Progenitor cell of endocrine pancreas (in vitro differentiated cells): ENCODE data around the gene ARL6IP4. TPM values are rescaled to one million over a fixed set of nuclear protein-coding genes. Genes with fewer than 3 reads are reported as not detected.

Source experiments
- DNase-seq: peaks from one replicate; pipeline ENCODE4 v3.0.0; 2021; ENCODE audit warnings: low spot score; ENCODE audit not compliant: unreplicated experiment
- H3K27ac Mint-ChIP-seq: 2 replicates; pipeline ENCODE4 v1.8.0; 2021; ENCODE audit warnings: mild to moderate bottlenecking, moderate library complexity, mixed read lengths
- H3K27me3 Mint-ChIP-seq: 2 replicates; pipeline ENCODE4 v1.8.0; 2021; ENCODE audit warnings: mixed read lengths
- H3K36me3 Mint-ChIP-seq: 2 replicates; pipeline ENCODE4 v1.8.0; 2022; ENCODE audit warnings: mixed read lengths; ENCODE audit not compliant: insufficient read depth
- H3K4me1 Mint-ChIP-seq: 2 replicates; pipeline ENCODE4 v1.8.0; 2021; ENCODE audit warnings: low read depth, mixed read lengths
- H3K4me3 Mint-ChIP-seq: 2 replicates; pipeline ENCODE4 v1.8.0; 2021; ENCODE audit warnings: low read depth, mild to moderate bottlenecking, moderate library complexity, mixed read lengths
- H3K9me3 Mint-ChIP-seq: 2 replicates; pipeline ENCODE4 v1.8.0; 2021; ENCODE audit warnings: low read depth, mixed read lengths
- total RNA-seq: library from RNA; stranded (reverse); gene quantifications from 2 replicates; pipeline ENCODE4 v1.2.1, GENCODE V29; 2021
- TF ChIP-seq, protein P1 (sequence below): fragments of 200-600 bp; sonication (generic); IDR thresholded peaks from one replicate; pipeline ENCODE4 v1.5.0; 2021; ENCODE audit warnings: antibody characterized with exemption, mild to moderate bottlenecking; ENCODE audit not compliant: unreplicated experiment

The ARL6IP4 gene
- total RNA-seq, 1 donor from 2014 or later, result 122 TPM

- Mint-ChIP-seq H3K4me3 (no peak overlapping the region), H3K27ac (no peak overlapping the region), H3K4me1 (no peaks in the 10 kb centered on the region), H3K36me3 (no peaks in the 10 kb centered on the region), H3K27me3 (no peaks in the 10 kb centered on the region), H3K9me3 (no peaks in the 10 kb centered on the region)
- DNase-seq, result no peak
- TF ChIP-seq, protein P1, sequence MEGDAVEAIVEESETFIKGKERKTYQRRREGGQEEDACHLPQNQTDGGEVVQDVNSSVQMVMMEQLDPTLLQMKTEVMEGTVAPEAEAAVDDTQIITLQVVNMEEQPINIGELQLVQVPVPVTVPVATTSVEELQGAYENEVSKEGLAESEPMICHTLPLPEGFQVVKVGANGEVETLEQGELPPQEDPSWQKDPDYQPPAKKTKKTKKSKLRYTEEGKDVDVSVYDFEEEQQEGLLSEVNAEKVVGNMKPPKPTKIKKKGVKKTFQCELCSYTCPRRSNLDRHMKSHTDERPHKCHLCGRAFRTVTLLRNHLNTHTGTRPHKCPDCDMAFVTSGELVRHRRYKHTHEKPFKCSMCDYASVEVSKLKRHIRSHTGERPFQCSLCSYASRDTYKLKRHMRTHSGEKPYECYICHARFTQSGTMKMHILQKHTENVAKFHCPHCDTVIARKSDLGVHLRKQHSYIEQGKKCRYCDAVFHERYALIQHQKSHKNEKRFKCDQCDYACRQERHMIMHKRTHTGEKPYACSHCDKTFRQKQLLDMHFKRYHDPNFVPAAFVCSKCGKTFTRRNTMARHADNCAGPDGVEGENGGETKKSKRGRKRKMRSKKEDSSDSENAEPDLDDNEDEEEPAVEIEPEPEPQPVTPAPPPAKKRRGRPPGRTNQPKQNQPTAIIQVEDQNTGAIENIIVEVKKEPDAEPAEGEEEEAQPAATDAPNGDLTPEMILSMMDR, result no peak
Measured at GRCh38 chr12:122994781-122995502, 14.5 kb downstream of the ARL6IP4 start.

DNA sequence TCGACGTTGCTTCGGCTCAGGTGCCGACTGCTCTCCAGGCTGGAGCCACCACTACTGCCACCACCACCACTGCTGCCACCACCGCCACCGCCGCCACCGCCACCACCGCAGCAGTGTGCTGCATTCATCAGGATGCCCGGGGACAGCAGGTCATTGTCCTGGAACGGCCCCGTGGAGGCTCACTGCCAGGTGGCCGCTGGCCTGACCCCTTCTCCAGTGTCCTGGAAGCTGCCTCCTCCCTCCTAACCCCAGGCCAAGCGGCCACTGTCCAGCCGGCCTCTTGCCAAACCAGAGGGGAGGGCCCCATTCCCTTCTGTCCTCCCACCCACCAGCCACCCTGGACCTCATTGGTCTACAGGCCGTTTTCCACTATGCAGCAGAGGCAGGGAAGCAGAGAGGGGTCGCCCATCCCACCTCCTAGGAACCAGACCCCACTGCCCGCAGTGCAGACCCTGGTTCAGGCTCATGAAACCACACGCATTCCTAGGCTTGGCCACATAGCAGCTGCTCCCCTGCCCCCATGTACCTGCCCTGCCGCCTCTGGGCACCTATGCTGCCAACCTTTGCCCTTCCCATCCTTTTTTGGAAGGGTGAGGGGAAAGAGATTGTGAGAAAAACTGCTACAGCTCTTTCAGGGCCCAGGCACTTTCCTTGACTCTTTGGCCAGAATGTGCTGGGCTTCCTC, 15.2 kb downstream of the ARL6IP4 start:
- H3K36me3 Mint-ChIP-seq, result no peaks in the 10 kb centered on the region
- no peaks in the 10 kb centered on the region for H3K9me3 Mint-ChIP-seq
- H3K27me3 Mint-ChIP-seq, result no peaks in the 10 kb centered on the region
- TF ChIP-seq, protein P1, result no peak
- no peak for DNase-seq
- no peak overlapping the region for H3K4me3 Mint-ChIP-seq
- no peaks in the 10 kb centered on the region for H3K4me1 Mint-ChIP-seq
- H3K27ac Mint-ChIP-seq, result no peak overlapping the region

DNA sequence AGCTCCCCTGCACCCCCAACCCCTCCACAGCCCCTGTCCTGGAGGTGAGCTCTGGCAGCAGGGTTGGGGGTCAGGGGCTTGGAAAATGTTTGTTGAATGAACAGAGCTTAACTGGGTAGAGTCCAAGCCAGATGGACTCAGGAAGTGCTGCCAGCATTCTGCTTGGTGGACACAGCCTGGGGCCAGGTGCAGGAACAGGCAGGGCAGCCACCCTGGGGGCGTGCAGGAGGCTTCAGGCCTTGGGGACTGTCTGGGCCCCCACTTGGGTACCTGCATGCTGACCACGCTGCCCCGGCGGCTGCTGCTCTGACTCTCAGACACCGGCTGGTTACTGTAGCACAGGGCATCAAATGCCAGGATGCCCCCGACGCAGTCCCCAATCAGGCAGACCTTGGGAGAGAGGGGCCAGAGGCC, 15.7 kb downstream of the ARL6IP4 start:
- Mint-ChIP-seq H3K27me3 (no peaks in the 10 kb centered on the region), H3K36me3 (no peaks in the 10 kb centered on the region), H3K27ac (no peak overlapping the region), H3K4me1 (no peaks in the 10 kb centered on the region), H3K4me3 (no peak overlapping the region), H3K9me3 (no peaks in the 10 kb centered on the region)
- DNase-seq, result no peak
- TF ChIP-seq, protein P1, result no peak

DNA sequence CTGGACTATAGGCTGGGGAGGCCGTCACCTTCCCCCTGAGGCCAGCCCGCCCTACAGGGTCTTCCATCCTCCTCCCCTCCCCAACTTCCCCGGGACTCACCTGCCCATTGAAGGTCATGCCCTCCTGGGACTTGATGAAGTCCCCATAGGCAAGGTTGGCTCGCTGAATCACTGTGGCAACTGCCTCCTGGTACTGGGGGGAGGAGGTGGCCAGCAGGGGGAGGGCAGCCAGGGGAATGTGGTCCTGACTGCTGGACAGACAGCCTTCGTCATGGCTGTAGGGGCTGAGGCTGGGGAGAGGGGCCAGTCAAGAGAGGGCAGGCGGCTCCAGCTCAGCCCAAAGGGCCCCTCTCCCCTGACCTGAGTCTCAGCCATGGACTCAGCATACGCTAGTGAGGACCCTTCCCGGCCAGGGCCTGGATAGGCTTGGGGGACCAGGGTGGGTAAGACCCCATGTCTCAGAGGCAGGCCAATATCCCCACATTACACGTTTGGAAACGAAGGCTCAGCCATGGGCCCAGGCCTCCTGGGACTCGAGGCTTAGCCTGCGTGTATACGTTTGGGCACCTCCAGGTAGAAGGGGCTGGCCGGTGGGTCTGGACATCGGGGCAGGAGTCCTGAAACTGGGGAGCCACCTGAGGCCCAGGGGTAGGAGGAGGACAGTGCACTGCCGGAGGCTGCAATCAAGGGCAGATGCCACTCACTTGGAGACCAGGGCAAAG, 16.3 kb downstream of the ARL6IP4 start:
- Mint-ChIP-seq H3K27me3 (no peaks in the 10 kb centered on the region), H3K4me3 (no peak overlapping the region), H3K4me1 (no peaks in the 10 kb centered on the region), H3K9me3 (no peaks in the 10 kb centered on the region), H3K36me3 (no peaks in the 10 kb centered on the region), H3K27ac (no peak overlapping the region)
- TF ChIP-seq, protein P1, result no peak
- no peak for DNase-seq
